GM21381 (cell line): ENCODE results near the gene ISL1.

Experiments used
- ATAC-seq: cut with Tn5 transposase; IDR thresholded peaks from one replicate; pipeline ENCODE4 v1.9.1; 2021; ENCODE audit warnings: mild to moderate bottlenecking, moderate library complexity; ENCODE audit not compliant: unreplicated experiment

ISL1 gene

DNA sequence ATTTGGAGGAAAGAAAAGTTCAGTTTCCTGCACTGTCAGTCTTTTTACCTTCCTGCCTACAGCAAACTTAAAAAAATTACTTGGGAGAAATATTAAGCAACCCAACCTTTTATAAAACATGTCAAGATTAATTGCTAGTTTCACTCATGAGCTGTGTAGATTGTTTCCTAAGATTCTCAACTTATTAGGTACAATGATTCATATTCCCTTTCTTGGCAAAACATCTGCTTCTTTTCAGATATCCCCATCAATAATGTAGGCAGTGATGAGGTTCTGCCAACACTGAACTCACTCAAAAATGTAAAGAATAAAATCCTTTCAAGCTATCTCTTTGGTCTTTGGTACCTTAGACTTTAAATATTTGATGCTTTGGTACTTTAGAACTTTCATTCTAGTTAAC lies 56.0 kb downstream of the ISL1 start:
- ATAC-seq = no peak
